ENCODE measurements around the gene ERICH6. TPM values are rescaled to one million over a fixed set of nuclear protein-coding genes. Genes with fewer than 3 reads are reported as not detected.

ERICH6 gene
- total RNA-seq, 1 donor from 2014 or later: not detected

DNA sequence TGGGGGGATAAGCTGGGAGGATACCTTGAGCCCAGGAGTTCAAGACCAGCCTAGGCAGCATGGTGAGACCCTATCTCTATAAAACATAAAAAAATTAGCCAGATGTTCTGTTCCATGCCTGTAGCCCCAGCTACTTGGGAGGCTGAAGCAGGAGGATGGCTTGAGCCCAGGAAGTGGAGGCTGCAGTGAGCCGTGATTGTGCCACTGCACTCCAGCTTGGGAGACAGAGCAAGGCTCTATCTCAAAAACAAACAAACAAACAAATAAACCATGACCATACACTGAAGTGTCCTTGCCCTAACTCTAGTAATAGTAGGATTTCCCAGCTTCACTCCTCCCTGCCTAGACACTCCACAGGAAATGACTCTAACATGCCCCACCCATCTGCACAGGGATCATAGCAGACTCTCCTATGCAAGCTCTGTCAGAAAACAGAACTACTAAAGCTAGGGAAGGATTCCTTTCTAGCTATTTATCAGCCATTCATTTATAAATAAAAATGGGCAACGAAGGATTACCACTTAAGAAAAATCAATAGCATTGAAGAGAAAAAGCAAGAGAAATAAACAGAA is 4.6 kb downstream of the ERICH6 start:
- no peak for TF ChIP-seq POLR2AphosphoS5 (IDR thresholded peaks at IDR 0.05; ENCODE audit: insufficient read depth in 1 of 2, low read depth in 1 of 2)
- no peak for TF ChIP-seq POLR2A (IDR thresholded peaks at IDR 0.05)
- TF ChIP-seq, protein P1, sequence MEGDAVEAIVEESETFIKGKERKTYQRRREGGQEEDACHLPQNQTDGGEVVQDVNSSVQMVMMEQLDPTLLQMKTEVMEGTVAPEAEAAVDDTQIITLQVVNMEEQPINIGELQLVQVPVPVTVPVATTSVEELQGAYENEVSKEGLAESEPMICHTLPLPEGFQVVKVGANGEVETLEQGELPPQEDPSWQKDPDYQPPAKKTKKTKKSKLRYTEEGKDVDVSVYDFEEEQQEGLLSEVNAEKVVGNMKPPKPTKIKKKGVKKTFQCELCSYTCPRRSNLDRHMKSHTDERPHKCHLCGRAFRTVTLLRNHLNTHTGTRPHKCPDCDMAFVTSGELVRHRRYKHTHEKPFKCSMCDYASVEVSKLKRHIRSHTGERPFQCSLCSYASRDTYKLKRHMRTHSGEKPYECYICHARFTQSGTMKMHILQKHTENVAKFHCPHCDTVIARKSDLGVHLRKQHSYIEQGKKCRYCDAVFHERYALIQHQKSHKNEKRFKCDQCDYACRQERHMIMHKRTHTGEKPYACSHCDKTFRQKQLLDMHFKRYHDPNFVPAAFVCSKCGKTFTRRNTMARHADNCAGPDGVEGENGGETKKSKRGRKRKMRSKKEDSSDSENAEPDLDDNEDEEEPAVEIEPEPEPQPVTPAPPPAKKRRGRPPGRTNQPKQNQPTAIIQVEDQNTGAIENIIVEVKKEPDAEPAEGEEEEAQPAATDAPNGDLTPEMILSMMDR (IDR thresholded peaks at IDR 0.05): no peak
- no peaks in the 10 kb centered on the region for H3K36me3 ChIP-seq
- no peak overlapping the region for H3K27ac ChIP-seq
- H3K9me3 ChIP-seq: no peaks in the 10 kb centered on the region
- no peak for DNase-seq (ENCODE audit: extremely low spot score in 2 of 2)
- H3K4me3 ChIP-seq: no peak overlapping the region
- H3K27me3 ChIP-seq: no peaks in the 10 kb centered on the region
- intact Hi-C loops (cut with DNase I): no loop called here
- H3K4me1 ChIP-seq: no peaks in the 10 kb centered on the region

DNA sequence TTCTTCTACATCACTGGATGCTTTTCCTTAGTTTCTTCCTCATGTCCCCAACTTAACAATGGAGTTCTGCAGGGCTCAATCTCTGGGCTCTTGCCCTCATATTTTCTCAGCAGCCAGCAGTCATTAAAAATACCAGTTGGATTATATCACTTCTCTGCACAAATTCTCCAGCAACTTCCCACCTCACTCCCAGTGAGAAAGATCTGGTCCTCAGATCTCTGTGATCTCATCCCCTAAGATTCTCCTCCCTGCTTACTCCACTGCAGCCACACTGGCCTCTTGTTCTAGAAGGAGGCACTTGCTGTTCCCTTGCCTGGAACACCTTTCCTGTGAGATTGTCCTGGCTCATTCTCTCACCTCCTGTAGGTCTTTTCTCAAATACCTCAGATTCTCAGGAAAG is 6.1 kb downstream of the ERICH6 start:
- no peaks in the 10 kb centered on the region for H3K9me3 ChIP-seq
- no peaks in the 10 kb centered on the region for H3K36me3 ChIP-seq
- DNase-seq (ENCODE audit: extremely low spot score in 2 of 2): no peak
- no peak overlapping the region for H3K4me3 ChIP-seq
- H3K27ac ChIP-seq: no peak overlapping the region
- TF ChIP-seq POLR2AphosphoS5 (IDR thresholded peaks at IDR 0.05; ENCODE audit: insufficient read depth in 1 of 2, low read depth in 1 of 2) (no peak), POLR2A (IDR thresholded peaks at IDR 0.05) (no peak)
- TF ChIP-seq, protein P1 (IDR thresholded peaks at IDR 0.05): no peak
- no peaks in the 10 kb centered on the region for H3K4me1 ChIP-seq
- intact Hi-C loops (cut with DNase I): no loop called here
- no peaks in the 10 kb centered on the region for H3K27me3 ChIP-seq

DNA sequence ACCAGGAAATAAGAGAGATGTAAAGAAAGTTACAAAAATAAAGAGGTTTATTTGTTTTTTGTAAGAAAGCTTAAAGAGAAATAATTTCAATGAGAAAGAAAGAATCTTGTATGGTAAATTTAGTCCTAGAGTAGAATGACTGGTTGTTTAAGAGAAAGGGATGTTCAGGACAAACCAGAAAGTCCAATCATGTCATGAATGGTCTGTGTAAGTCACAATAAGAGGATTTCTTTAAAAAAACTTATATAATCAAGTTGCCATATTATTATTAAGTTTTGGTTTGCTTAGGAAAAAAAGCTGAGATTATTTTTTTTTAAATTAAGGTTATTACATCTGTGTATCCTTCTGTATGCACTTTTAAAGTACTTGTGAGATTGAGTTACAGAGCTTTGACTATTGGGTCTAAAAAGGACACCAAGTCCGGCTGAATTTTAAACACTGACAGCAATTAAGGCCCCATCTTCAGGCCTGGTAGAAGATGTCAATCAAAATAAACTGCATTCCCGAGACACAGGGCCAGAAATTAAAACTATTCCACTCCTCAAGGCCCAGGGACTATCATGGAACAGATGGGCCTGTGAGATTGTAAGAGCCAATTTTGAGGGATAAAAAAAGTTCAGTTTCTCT is 12.2 kb downstream of the ERICH6 start:
- Histone ChIP-seq H3K27ac (no peak overlapping the region), H3K9me3 (no peaks in the 10 kb centered on the region), H3K4me1 (no peaks in the 10 kb centered on the region), H3K36me3 (no peaks in the 10 kb centered on the region), H3K27me3 (no peaks in the 10 kb centered on the region), H3K4me3 (no peak overlapping the region)
- TF ChIP-seq POLR2AphosphoS5 (IDR thresholded peaks at IDR 0.05; ENCODE audit: insufficient read depth in 1 of 2, low read depth in 1 of 2) (no peak), POLR2A (IDR thresholded peaks at IDR 0.05) (no peak)
- TF ChIP-seq, protein P1 (IDR thresholded peaks at IDR 0.05): no peak
- intact Hi-C loops (cut with DNase I): no loop called here
- no peak for DNase-seq (ENCODE audit: extremely low spot score in 2 of 2)

DNA sequence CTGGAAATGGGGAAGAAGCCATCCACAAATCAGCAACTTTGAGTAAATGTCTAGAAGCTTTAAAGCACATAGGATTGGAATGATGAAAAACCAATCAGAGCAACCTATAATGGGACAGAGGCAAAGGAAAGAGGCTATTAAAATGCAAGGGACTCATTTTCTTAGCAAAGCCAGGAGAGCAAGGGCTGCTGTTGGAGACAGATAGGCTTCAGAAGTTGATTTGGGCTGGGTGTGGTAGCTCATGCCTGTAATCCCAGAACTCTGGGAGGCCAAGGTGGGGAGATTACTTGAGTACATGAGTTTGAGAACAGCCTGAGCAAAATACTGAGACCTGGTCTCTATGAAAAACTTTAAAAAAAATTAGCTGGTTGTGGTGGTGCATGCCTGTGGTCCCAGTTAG is 16.1 kb downstream of the ERICH6 start:
- H3K27ac ChIP-seq: no peak overlapping the region
- H3K4me3 ChIP-seq: no peak overlapping the region
- no peaks in the 10 kb centered on the region for H3K4me1 ChIP-seq
- H3K36me3 ChIP-seq: no peaks in the 10 kb centered on the region
- TF ChIP-seq POLR2AphosphoS5 (IDR thresholded peaks at IDR 0.05; ENCODE audit: insufficient read depth in 1 of 2, low read depth in 1 of 2) (no peak), POLR2A (IDR thresholded peaks at IDR 0.05) (no peak)
- TF ChIP-seq, protein P1 (IDR thresholded peaks at IDR 0.05): no peak
- intact Hi-C loops (cut with DNase I): no loop called here
- no peaks in the 10 kb centered on the region for H3K27me3 ChIP-seq
- DNase-seq (ENCODE audit: extremely low spot score in 2 of 2): no peak
- H3K9me3 ChIP-seq: no peaks in the 10 kb centered on the region

DNA sequence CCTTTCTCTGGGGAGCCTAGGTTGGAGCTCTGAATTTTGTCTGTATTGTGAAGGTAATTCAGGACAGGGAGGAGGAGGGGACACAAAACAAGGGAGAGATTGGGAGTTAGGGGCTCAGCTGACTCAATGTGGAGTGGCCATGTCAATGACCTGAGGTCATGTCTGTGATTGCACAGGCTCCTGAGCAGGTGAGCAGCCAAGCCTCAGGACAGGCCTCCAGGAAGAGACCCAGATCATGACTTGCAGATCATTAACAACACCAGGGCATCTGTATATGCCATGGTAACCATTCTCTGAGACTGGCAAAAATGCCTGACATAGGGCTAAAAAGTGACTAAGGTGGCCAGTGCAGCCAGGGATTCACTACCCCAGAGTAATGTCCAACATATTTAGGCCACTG is 20.9 kb downstream of the ERICH6 start:
- intact Hi-C loops (cut with DNase I): no loop called here
- H3K4me1 ChIP-seq: no peaks in the 10 kb centered on the region
- H3K36me3 ChIP-seq: no peaks in the 10 kb centered on the region
- H3K4me3 ChIP-seq: no peak overlapping the region
- DNase-seq (ENCODE audit: extremely low spot score in 2 of 2): no peak
- TF ChIP-seq POLR2A (IDR thresholded peaks at IDR 0.05): no peak
- no peak for TF ChIP-seq POLR2AphosphoS5 (IDR thresholded peaks at IDR 0.05; ENCODE audit: insufficient read depth in 1 of 2, low read depth in 1 of 2)
- TF ChIP-seq, protein P1 (IDR thresholded peaks at IDR 0.05): no peak
- no peaks in the 10 kb centered on the region for H3K9me3 ChIP-seq
- H3K27me3 ChIP-seq: no peaks in the 10 kb centered on the region
- H3K27ac ChIP-seq: no peak overlapping the region
